Bronchial epithelial cell (primary cell): ENCODE data around the gene SPTLC1. TPM values are rescaled to one million over a fixed set of nuclear protein-coding genes. Genes with fewer than 3 reads are reported as not detected.
"Not testable (repeated sequence)": the region's sequence is repeated elsewhere in the genome, so short reads cannot be mapped to it uniquely, and the experiment has no call there.

Experiments
- DNase-seq: peaks from one replicate; pipeline ENCODE4 v3.0.0-alpha.2; 2010; ENCODE audit warnings: low read depth
- FAIRE-seq: peaks from 2 replicates; lab custom pipeline; 2011; peaks lifted over from hg19 to GRCh38; lab: Jason Lieb, UNC
- H3K27me3 ChIP-seq: 2 replicates; pipeline ENCODE4 v1.5.1; 2011; ENCODE audit warnings: low read length; ENCODE audit not compliant: control insufficient read depth, insufficient read depth
- H3K36me3 ChIP-seq: 2 replicates; pipeline ENCODE4 v1.5.1; 2011; ENCODE audit warnings: low read length; ENCODE audit not compliant: control insufficient read depth, insufficient read depth
- H3K4me3 ChIP-seq: 2 replicates; pipeline ENCODE4 v1.5.1; 2011; ENCODE audit warnings: mild to moderate bottlenecking, low read depth, low read length, control low read depth
- total RNA-seq: library from RNA; depleted of rRNA; stranded (reverse); fragments of >200 nt; gene quantifications from 2 replicates; pipeline ENCODE4 v1.2.1, GENCODE V29; 2014
- TF ChIP-seq, protein P1 (sequence below): IDR thresholded peaks from 2 replicates; pipeline ENCODE4 v1.5.1; 2011; ENCODE audit warnings: mild to moderate bottlenecking, moderate library complexity, low read length, control low read depth, inconsistent platforms; ENCODE audit not compliant: insufficient read depth, severe bottlenecking

The SPTLC1 gene
- total RNA-seq, 1 donor from 2014 or later = 103 TPM

DNA sequence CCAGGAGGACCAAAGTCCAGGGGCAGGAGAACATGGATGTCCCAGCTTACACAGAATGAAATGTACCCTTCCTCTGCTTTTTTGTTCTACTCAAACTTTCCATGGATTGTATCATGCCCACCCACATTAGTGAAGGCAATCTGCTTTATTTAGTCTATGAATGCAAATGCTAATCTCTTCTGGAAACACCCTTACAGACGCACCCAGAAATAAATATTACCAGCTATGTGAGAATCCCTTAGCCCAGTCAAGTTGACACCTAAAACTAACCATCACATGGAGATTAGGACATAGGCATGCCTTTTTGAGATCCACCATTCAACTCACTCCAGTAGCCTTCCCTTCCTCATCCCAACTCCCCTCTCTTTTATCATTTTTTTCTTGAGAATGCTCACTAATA lies 6.1 kb upstream of the SPTLC1 start:
- DNase-seq = no peak
- no peak for FAIRE-seq
- TF ChIP-seq, protein P1, sequence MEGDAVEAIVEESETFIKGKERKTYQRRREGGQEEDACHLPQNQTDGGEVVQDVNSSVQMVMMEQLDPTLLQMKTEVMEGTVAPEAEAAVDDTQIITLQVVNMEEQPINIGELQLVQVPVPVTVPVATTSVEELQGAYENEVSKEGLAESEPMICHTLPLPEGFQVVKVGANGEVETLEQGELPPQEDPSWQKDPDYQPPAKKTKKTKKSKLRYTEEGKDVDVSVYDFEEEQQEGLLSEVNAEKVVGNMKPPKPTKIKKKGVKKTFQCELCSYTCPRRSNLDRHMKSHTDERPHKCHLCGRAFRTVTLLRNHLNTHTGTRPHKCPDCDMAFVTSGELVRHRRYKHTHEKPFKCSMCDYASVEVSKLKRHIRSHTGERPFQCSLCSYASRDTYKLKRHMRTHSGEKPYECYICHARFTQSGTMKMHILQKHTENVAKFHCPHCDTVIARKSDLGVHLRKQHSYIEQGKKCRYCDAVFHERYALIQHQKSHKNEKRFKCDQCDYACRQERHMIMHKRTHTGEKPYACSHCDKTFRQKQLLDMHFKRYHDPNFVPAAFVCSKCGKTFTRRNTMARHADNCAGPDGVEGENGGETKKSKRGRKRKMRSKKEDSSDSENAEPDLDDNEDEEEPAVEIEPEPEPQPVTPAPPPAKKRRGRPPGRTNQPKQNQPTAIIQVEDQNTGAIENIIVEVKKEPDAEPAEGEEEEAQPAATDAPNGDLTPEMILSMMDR = no peak
- H3K36me3 ChIP-seq = no peaks in the 10 kb centered on the region
- H3K27me3 ChIP-seq = no peaks in the 10 kb centered on the region
- H3K4me3 ChIP-seq = no peak overlapping the region

DNA sequence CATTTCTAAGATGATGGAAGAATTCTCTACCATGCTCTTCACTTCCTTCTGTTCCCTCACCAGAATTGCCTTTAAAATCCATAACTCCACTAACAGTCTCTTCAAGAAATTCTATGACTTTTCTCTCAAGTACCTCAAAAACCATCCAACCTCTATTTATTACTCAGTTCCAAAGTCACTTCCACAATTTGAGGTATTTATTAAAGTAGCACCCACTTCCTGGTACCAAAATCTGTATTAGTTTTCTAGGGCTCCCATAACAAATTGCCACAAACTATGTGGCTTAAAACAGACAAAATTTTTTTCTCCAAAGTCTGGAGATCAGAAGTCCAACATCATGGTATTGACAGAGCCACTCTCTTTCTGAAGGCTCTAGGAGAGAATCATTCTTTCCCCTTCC lies 4.9 kb upstream of the SPTLC1 start:
- TF ChIP-seq, protein P1 = no peak
- no peaks in the 10 kb centered on the region for H3K36me3 ChIP-seq
- H3K4me3 ChIP-seq = no peak overlapping the region
- FAIRE-seq = no peak
- no peak for DNase-seq
- no peaks in the 10 kb centered on the region for H3K27me3 ChIP-seq

GRCh38 chr9:92119586-92119985 lies 4.4 kb upstream of the SPTLC1 start:
- TF ChIP-seq, protein P1 = no peak
- DNase-seq = no peak
- no peak overlapping the region for H3K4me3 ChIP-seq
- FAIRE-seq = no peak
- no peaks in the 10 kb centered on the region for H3K27me3 ChIP-seq
- H3K36me3 ChIP-seq = no peaks in the 10 kb centered on the region

- FAIRE-seq (no peak), DNase-seq (no peak)
- H3K27me3 ChIP-seq = no peaks in the 10 kb centered on the region
- H3K4me3 ChIP-seq = no peak overlapping the region
- TF ChIP-seq, protein P1 = no peak
- H3K36me3 ChIP-seq = peaks cover 1% of the 10 kb centered on the region
Measured at GRCh38 chr9:92108122-92108521, 7.1 kb downstream of the SPTLC1 start.

GRCh38 chr9:92105446-92106225 lies 9.6 kb downstream of the SPTLC1 start:
- not testable (repeated sequence) for H3K4me3 ChIP-seq, H3K27me3 ChIP-seq, H3K36me3 ChIP-seq, DNase-seq, FAIRE-seq

- H3K36me3 ChIP-seq, FAIRE-seq, DNase-seq: not testable (repeated sequence)
Measured at GRCh38 chr9:92103601-92104000, 11.6 kb downstream of the SPTLC1 start.

More at GRCh38 chr9:92103601-92104000, 11.6 kb downstream of the SPTLC1 start:
- H3K4me3 ChIP-seq, H3K27me3 ChIP-seq: not testable (repeated sequence)
